K562 (cell line): Measurements from ENCODE around the gene PHF19. TPM values are rescaled to one million over a fixed set of nuclear protein-coding genes. Genes with fewer than 3 reads are reported as not detected.

Experiments used
- ATF3 ChIP-seq, 2 experiments: fragments of 450-650 bp in 1 of 2; sonication (generic) in 1 of 2; formaldehyde crosslinking in 1 of 2; IDR thresholded peaks in 1 of 2; conservative IDR thresholded peaks in 1 of 2; 2 replicates each; pipeline versions ENCODE4 v1.6.1 to v1.8.1; 2016 to 2023; ENCODE audit warnings: mild to moderate bottlenecking in 2 of 2, moderate library complexity in 2 of 2, inconsistent platforms in 1 of 2, missing genetic modification reagents in 1 of 2
- EP300 ChIP-seq: IDR thresholded peaks from 2 replicates; pipeline ENCODE4 v1.6.1; 2012; ENCODE audit warnings: low read length, improper control_type of control experiment
- ETV6 ChIP-seq, 3 experiments: fragments of 150-350 bp in 1 of 3; sonication (generic) in 1 of 3; formaldehyde crosslinking in 1 of 3; IDR thresholded peaks; 2 replicates each; pipeline versions ENCODE4 v1.6.1 to v1.8.0; 2014 to 2022; ENCODE audit warnings: borderline replicate concordance in 2 of 3, low read depth in 2 of 3, antibody characterized with exemption in 1 of 3, low read length in 1 of 3, mild to moderate bottlenecking in 1 of 3, missing genetic modification reagents in 1 of 3
- ZFX ChIP-seq: sonication (generic); formaldehyde crosslinking; IDR thresholded peaks from 2 replicates; pipeline ENCODE4 v1.8.0; 2022; ENCODE audit warnings: mild to moderate bottlenecking, missing genetic modification reagents, moderate library complexity
- ZNF146 ChIP-seq: IDR thresholded peaks from one replicate; pipeline ENCODE4 v1.6.1; 2018; ENCODE audit warnings: missing compliant biosample characterization; ENCODE audit not compliant: unreplicated experiment
- polyA plus RNA-seq, 8 experiments: library from polyadenylated mRNA; depleted of rRNA in 4 of 8; stranded (reverse) in 5 of 8; unstranded in 3 of 8; fragments of >200 nt; fragmentation: Nextera tagmentation in 2 of 8; fragmentation: Illumina TruSeq in 1 of 8; extraction: Ambion mirVana in 2 of 8; extraction: Trizol in 1 of 8; gene quantifications; 2 replicates each; pipeline versions ENCODE4 v1.2.1 to v1.2.3, GENCODE V29; 2011 to 2014; ENCODE audit warnings: inconsistent platforms in 1 of 8, missing spikeins in 1 of 8
- total RNA-seq, 7 experiments: library from RNA; depleted of rRNA in 6 of 7; stranded (reverse); fragments of >200 nt in 6 of 7; fragmentation: Illumina TruSeq in 2 of 7; extraction: Trizol in 2 of 7; gene quantifications; 2 replicates each; pipeline versions ENCODE4 v1.2.1 to v1.2.3, GENCODE V29; 2011 to 2021; ENCODE audit warnings: low replicate concordance in 1 of 7
- TF ChIP-seq, protein P1 (sequence below), 2 experiments: fragments of 450-650 bp in 1 of 2; sonication (generic) in 1 of 2; formaldehyde crosslinking in 1 of 2; IDR thresholded peaks; 2 replicates each; pipeline versions ENCODE4 v1.7.1 to v1.9.0; 2016 to 2022; ENCODE audit warnings: inconsistent platforms in 1 of 2, mild to moderate bottlenecking in 1 of 2, missing genetic modification reagents in 1 of 2
- TF ChIP-seq, protein P2 (sequence below): fragments of 450-650 bp; IDR thresholded peaks from 2 replicates; pipeline ENCODE4 v1.6.1; 2016; ENCODE audit warnings: low read depth

PHF19 gene
- total and polyA plus RNA-seq, 9 of the 15 experiments (the other 6 are each of a cell fraction or from before 2014, with no cell fraction given), result 95.8 to 403 (median 255) TPM

- TF ChIP-seq, protein P1, sequence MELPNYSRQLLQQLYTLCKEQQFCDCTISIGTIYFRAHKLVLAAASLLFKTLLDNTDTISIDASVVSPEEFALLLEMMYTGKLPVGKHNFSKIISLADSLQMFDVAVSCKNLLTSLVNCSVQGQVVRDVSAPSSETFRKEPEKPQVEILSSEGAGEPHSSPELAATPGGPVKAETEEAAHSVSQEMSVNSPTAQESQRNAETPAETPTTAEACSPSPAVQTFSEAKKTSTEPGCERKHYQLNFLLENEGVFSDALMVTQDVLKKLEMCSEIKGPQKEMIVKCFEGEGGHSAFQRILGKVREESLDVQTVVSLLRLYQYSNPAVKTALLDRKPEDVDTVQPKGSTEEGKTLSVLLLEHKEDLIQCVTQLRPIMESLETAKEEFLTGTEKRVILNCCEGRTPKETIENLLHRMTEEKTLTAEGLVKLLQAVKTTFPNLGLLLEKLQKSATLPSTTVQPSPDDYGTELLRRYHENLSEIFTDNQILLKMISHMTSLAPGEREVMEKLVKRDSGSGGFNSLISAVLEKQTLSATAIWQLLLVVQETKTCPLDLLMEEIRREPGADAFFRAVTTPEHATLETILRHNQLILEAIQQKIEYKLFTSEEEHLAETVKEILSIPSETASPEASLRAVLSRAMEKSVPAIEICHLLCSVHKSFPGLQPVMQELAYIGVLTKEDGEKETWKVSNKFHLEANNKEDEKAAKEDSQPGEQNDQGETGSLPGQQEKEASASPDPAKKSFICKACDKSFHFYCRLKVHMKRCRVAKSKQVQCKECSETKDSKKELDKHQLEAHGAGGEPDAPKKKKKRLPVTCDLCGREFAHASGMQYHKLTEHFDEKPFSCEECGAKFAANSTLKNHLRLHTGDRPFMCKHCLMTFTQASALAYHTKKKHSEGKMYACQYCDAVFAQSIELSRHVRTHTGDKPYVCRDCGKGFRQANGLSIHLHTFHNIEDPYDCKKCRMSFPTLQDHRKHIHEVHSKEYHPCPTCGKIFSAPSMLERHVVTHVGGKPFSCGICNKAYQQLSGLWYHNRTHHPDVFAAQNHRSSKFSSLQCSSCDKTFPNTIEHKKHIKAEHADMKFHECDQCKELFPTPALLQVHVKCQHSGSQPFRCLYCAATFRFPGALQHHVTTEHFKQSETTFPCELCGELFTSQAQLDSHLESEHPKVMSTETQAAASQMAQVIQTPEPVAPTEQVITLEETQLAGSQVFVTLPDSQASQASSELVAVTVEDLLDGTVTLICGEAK (IDR thresholded peaks at IDR 0.05), result no peak
- TF ChIP-seq, protein P1 (CRISPR knock-in tag; IDR thresholded peaks at IDR 0.05), result no peak
- TF ChIP-seq, protein P2, sequence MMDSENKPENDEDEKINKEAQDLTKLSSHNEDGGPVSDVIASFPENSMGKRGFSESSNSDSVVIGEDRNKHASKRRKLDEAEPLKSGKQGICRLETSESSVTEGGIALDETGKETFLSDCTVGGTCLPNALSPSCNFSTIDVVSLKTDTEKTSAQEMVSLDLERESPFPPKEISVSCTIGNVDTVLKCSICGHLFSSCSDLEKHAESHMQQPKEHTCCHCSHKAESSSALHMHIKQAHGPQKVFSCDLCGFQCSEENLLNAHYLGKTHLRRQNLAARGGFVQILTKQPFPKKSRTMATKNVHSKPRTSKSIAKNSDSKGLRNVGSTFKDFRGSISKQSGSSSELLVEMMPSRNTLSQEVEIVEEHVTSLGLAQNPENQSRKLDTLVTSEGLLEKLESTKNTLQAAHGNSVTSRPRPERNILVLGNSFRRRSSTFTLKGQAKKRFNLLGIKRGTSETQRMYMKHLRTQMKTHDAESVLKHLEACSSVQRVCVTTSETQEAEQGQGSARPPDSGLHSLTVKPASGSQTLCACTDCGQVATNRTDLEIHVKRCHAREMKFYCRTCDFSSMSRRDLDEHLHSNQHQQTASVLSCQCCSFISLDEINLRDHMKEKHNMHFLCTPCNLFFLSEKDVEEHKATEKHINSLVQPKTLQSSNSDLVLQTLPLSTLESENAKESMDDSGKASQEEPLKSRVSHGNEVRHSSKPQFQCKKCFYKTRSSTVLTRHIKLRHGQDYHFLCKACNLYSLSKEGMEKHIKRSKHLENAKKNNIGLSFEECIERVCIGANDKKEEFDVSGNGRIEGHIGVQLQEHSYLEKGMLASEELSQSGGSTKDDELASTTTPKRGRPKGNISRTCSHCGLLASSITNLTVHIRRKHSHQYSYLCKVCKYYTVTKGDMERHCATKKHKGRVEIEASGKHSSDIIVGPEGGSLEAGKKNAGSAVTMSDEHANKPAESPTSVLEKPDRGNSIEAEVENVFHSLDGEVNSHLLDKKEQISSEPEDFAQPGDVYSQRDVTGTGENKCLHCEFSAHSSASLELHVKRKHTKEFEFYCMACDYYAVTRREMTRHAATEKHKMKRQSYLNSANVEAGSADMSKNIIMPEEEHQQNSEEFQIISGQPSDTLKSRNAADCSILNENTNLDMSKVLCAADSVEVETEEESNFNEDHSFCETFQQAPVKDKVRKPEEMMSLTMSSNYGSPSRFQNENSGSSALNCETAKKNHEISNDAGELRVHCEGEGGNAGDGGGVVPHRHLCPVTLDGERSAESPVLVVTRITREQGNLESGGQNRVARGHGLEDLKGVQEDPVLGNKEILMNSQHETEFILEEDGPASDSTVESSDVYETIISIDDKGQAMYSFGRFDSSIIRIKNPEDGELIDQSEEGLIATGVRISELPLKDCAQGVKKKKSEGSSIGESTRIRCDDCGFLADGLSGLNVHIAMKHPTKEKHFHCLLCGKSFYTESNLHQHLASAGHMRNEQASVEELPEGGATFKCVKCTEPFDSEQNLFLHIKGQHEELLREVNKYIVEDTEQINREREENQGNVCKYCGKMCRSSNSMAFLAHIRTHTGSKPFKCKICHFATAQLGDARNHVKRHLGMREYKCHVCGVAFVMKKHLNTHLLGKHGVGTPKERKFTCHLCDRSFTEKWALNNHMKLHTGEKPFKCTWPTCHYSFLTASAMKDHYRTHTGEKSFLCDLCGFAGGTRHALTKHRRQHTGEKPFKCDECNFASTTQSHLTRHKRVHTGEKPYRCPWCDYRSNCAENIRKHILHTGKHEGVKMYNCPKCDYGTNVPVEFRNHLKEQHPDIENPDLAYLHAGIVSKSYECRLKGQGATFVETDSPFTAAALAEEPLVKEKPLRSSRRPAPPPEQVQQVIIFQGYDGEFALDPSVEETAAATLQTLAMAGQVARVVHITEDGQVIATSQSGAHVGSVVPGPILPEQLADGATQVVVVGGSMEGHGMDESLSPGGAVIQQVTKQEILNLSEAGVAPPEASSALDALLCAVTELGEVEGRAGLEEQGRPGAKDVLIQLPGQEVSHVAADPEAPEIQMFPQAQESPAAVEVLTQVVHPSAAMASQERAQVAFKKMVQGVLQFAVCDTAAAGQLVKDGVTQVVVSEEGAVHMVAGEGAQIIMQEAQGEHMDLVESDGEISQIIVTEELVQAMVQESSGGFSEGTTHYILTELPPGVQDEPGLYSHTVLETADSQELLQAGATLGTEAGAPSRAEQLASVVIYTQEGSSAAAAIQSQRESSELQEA, result no peak
- TF ChIP-seq ZFX (CRISPR knock-in tag), result no peak
- TF ChIP-seq ETV6 (IDR thresholded peaks at IDR 0.05; ENCODE audit: borderline replicate concordance in 1 of 2, low read depth in 2 of 2, low read length in 1 of 2), result no peak
- no peak for TF ChIP-seq ETV6 (CRISPR knock-in tag; IDR thresholded peaks at IDR 0.05; ENCODE audit: borderline replicate concordance)
- no peak for TF ChIP-seq ATF3 (IDR thresholded peaks at IDR 0.05)
- 0 out of 2 replicates have a peak, but pooled peaks have one; percentile 20 for TF ChIP-seq ATF3 (CRISPR knock-in tag; conservative IDR thresholded peaks at IDR 0.05)
- 0 out of 2 replicates have a peak, but pooled peaks have one; percentile 0 for TF ChIP-seq EP300
- TF ChIP-seq ZNF146, result no peak
Measured at GRCh38 chr9:120875643-120875953, 1.4 kb downstream of the PHF19 start (continued).
